Measurements from ENCODE around the gene ESR2. TPM values are rescaled to one million over a fixed set of nuclear protein-coding genes. Genes with fewer than 3 reads are reported as not detected.

Gene ESR2
- total and polyA plus RNA-seq, 4 donors = 0.52 to 0.80 (median 0.73) TPM

DNA sequence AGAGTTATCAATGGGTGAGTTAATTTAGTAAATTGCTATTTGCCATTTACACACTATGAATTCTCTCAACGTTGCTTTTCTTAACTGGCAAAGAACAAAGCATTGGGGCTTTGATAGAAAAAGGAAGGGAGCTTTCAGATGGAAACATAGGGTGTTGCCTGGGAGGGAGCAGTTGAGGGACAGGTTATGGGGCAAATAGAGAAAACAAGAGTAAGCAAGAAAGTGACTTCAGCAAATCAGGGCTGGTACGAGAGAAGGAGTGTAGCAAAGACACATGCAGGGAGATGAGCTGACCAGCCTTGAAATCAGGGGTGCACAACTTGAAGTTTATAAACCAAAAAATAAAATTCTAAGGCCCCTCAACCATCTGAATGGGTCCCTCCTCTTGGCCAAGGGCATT is 15.7 kb downstream of the ESR2 start:
- H3K9me3 ChIP-seq (ENCODE audit: control insufficient read depth, insufficient read depth, low read length) = no peaks in the 10 kb centered on the region

DNA sequence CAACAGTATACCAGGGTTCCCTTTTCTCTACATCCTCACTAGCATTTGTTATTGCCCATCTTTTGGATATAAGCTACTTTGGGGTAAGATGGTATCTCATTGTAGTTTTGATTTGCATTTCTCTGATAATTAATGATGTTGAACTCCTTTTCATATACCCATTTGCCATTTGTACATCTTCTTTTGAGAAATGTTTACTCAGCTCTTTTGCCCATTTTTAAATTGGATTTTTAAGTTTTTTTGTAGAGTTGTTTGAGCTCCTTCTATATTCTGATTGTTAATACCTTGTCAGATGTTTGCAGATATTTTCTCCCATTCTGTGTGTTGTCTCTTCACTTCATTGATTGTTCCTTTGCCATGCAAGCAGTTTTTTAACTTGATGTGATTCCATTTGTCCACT is 22.2 kb downstream of the ESR2 start:
- Histone ChIP-seq H3K9me3 (ENCODE audit: control insufficient read depth, insufficient read depth, low read length) (no peaks in the 10 kb centered on the region), H3K4me3 (ENCODE audit: low read depth, low read length) (no peak overlapping the region), H3K36me3 (ENCODE audit: control insufficient read depth, insufficient read depth, low read length) (no peaks in the 10 kb centered on the region), H3K4me1 (ENCODE audit: control insufficient read depth, insufficient read depth, low read length) (no peaks in the 10 kb centered on the region), H3K27me3 (ENCODE audit: control insufficient read depth, insufficient read depth, low read length) (no peaks in the 10 kb centered on the region), H3K27ac (ENCODE audit: low read depth, low read length) (no peak overlapping the region)
- no peak for DNase-seq (ENCODE audit: low read depth in 4 of 6, low spot score in 6 of 6)

More for the DNA sequence above, 15.7 kb downstream of the ESR2 start:
- Histone ChIP-seq H3K27ac (ENCODE audit: low read depth, low read length) (no peak overlapping the region), H3K4me1 (ENCODE audit: control insufficient read depth, insufficient read depth, low read length) (no peaks in the 10 kb centered on the region), H3K4me3 (ENCODE audit: low read depth, low read length) (no peak overlapping the region), H3K27me3 (ENCODE audit: control insufficient read depth, insufficient read depth, low read length) (no peaks in the 10 kb centered on the region), H3K36me3 (ENCODE audit: control insufficient read depth, insufficient read depth, low read length) (no peaks in the 10 kb centered on the region)
- DNase-seq (ENCODE audit: low read depth in 4 of 6, low spot score in 6 of 6) = no peak
- WGBS (ENCODE audit: insufficient coverage) = no CpG with 5 or more reads among the region's 2 CpGs

GRCh38 chr14:64266239-64266638 is 27.9 kb downstream of the ESR2 start:
- Histone ChIP-seq H3K9me3 (ENCODE audit: control insufficient read depth, insufficient read depth, low read length) (no peaks in the 10 kb centered on the region), H3K4me3 (ENCODE audit: low read depth, low read length) (no peak overlapping the region), H3K27me3 (ENCODE audit: control insufficient read depth, insufficient read depth, low read length) (no peaks in the 10 kb centered on the region), H3K36me3 (ENCODE audit: control insufficient read depth, insufficient read depth, low read length) (no peaks in the 10 kb centered on the region), H3K27ac (ENCODE audit: low read depth, low read length) (no peak overlapping the region), H3K4me1 (ENCODE audit: control insufficient read depth, insufficient read depth, low read length) (no peaks in the 10 kb centered on the region)
- WGBS (ENCODE audit: insufficient coverage) = 83% methylated on average over 1 of the region's 2 CpGs
- DNase-seq (ENCODE audit: low read depth in 4 of 6, low spot score in 6 of 6) = no peak

- no peak for DNase-seq (ENCODE audit: low read depth in 4 of 6, low spot score in 6 of 6)
- WGBS (ENCODE audit: insufficient coverage) = 100% methylated on average over 1 of the region's 1 CpG
- no peak overlapping the region for H3K4me3 ChIP-seq (ENCODE audit: low read depth, low read length)
- H3K27ac ChIP-seq (ENCODE audit: low read depth, low read length) = no peak overlapping the region
- no peaks in the 10 kb centered on the region for H3K9me3 ChIP-seq (ENCODE audit: control insufficient read depth, insufficient read depth, low read length)
- peaks cover 3% of the 10 kb centered on the region for H3K36me3 ChIP-seq (ENCODE audit: control insufficient read depth, insufficient read depth, low read length)
- no peaks in the 10 kb centered on the region for H3K4me1 ChIP-seq (ENCODE audit: control insufficient read depth, insufficient read depth, low read length)
- no peaks in the 10 kb centered on the region for H3K27me3 ChIP-seq (ENCODE audit: control insufficient read depth, insufficient read depth, low read length)
Observed at GRCh38 chr14:64265222-64265621, 28.9 kb downstream of the ESR2 start.

GRCh38 chr14:64260418-64260817 is 33.8 kb downstream of the ESR2 start:
- Histone ChIP-seq H3K27ac (ENCODE audit: low read depth, low read length) (no peak overlapping the region), H3K9me3 (ENCODE audit: control insufficient read depth, insufficient read depth, low read length) (no peaks in the 10 kb centered on the region), H3K36me3 (ENCODE audit: control insufficient read depth, insufficient read depth, low read length) (peaks cover 4% of the 10 kb centered on the region), H3K27me3 (ENCODE audit: control insufficient read depth, insufficient read depth, low read length) (no peaks in the 10 kb centered on the region), H3K4me1 (ENCODE audit: control insufficient read depth, insufficient read depth, low read length) (no peaks in the 10 kb centered on the region), H3K4me3 (ENCODE audit: low read depth, low read length) (no peak overlapping the region)
- DNase-seq (ENCODE audit: low read depth in 4 of 6, low spot score in 6 of 6) = no peak
- WGBS (ENCODE audit: insufficient coverage) = 93% methylated on average over 21 of the region's 21 CpGs

DNA sequence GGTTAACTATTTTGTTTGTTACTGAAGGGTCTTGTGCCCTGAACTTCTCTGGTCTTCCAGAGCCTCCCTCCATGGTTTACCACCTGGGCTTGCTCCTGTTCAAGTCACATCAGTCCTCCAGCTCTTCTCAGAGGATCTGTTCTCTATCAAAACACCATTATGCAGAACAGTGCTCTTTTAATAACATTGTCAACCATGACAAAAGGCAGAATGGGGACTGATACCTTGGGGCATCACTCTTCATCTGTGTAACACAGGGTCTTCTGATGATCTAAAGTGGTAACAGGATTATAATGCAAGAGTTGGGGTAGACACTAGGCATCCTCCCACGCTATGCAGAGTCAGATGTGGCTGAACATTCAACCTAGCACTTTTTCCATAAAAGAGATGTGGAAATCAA is 38.4 kb downstream of the ESR2 start:
- no peaks in the 10 kb centered on the region for H3K9me3 ChIP-seq (ENCODE audit: control insufficient read depth, insufficient read depth, low read length)
- no peak for DNase-seq (ENCODE audit: low read depth in 4 of 6, low spot score in 6 of 6)
- WGBS (ENCODE audit: insufficient coverage) = 100% methylated on average over 1 of the region's 1 CpG
- no peaks in the 10 kb centered on the region for H3K27me3 ChIP-seq (ENCODE audit: control insufficient read depth, insufficient read depth, low read length)
- H3K4me1 ChIP-seq (ENCODE audit: control insufficient read depth, insufficient read depth, low read length) = no peaks in the 10 kb centered on the region
- H3K4me3 ChIP-seq (ENCODE audit: low read depth, low read length) = no peak overlapping the region
- H3K36me3 ChIP-seq (ENCODE audit: control insufficient read depth, insufficient read depth, low read length) = peaks cover 4% of the 10 kb centered on the region
- H3K27ac ChIP-seq (ENCODE audit: low read depth, low read length) = no peak overlapping the region

DNA sequence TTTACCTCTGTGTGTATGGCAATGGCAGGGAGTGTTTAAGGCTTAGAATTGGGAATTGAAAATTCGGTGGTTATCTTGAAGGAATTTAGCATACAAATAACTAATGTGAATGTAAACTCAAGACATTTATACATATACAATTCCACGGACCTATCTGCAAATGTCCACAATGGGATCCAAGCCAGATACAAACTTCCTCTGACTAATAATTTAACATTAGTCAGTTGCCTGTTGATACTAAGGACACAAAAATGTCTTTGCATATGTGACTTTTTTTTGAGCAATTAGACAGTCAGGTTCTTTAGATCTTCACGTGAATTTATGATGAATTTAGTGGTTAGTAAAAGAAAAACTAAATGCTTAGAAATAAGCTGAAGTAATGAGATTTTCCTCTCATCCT is 40.5 kb downstream of the ESR2 start:
- no peak overlapping the region for H3K27ac ChIP-seq (ENCODE audit: low read depth, low read length)
- DNase-seq (ENCODE audit: low read depth in 4 of 6, low spot score in 6 of 6) = no peak
- no CpG with 5 or more reads among the region's 3 CpGs for WGBS (ENCODE audit: insufficient coverage)
- no peaks in the 10 kb centered on the region for H3K9me3 ChIP-seq (ENCODE audit: control insufficient read depth, insufficient read depth, low read length)
- H3K4me1 ChIP-seq (ENCODE audit: control insufficient read depth, insufficient read depth, low read length) = no peaks in the 10 kb centered on the region
- H3K4me3 ChIP-seq (ENCODE audit: low read depth, low read length) = no peak overlapping the region
- H3K36me3 ChIP-seq (ENCODE audit: control insufficient read depth, insufficient read depth, low read length) = no peaks in the 10 kb centered on the region
- H3K27me3 ChIP-seq (ENCODE audit: control insufficient read depth, insufficient read depth, low read length) = no peaks in the 10 kb centered on the region

- H3K27ac ChIP-seq (ENCODE audit: low read depth, low read length) = no peak overlapping the region
- DNase-seq (ENCODE audit: low read depth in 4 of 6, low spot score in 6 of 6) = peak in 1 of 6 donors; percentile 31
- no CpG with 5 or more reads among the region's 7 CpGs for WGBS (ENCODE audit: insufficient coverage)
- no peaks in the 10 kb centered on the region for H3K27me3 ChIP-seq (ENCODE audit: control insufficient read depth, insufficient read depth, low read length)
- no peak overlapping the region for H3K4me3 ChIP-seq (ENCODE audit: low read depth, low read length)
- no peaks in the 10 kb centered on the region for H3K9me3 ChIP-seq (ENCODE audit: control insufficient read depth, insufficient read depth, low read length)
- H3K36me3 ChIP-seq (ENCODE audit: control insufficient read depth, insufficient read depth, low read length) = no peaks in the 10 kb centered on the region
- no peaks in the 10 kb centered on the region for H3K4me1 ChIP-seq (ENCODE audit: control insufficient read depth, insufficient read depth, low read length)
Observed at GRCh38 chr14:64249363-64249762, 44.8 kb downstream of the ESR2 start.

- H3K4me3 ChIP-seq (ENCODE audit: low read depth, low read length) = no peak overlapping the region
- H3K27ac ChIP-seq (ENCODE audit: low read depth, low read length) = no peak overlapping the region
- no peak for DNase-seq (ENCODE audit: low read depth in 4 of 6, low spot score in 6 of 6)
- H3K9me3 ChIP-seq (ENCODE audit: control insufficient read depth, insufficient read depth, low read length) = no peaks in the 10 kb centered on the region
- 98% methylated on average over 3 of the region's 4 CpGs for WGBS (ENCODE audit: insufficient coverage)
- no peaks in the 10 kb centered on the region for H3K4me1 ChIP-seq (ENCODE audit: control insufficient read depth, insufficient read depth, low read length)
- no peaks in the 10 kb centered on the region for H3K27me3 ChIP-seq (ENCODE audit: control insufficient read depth, insufficient read depth, low read length)
- H3K36me3 ChIP-seq (ENCODE audit: control insufficient read depth, insufficient read depth, low read length) = no peaks in the 10 kb centered on the region
Observed at GRCh38 chr14:64248689-64249088, 45.5 kb downstream of the ESR2 start.

DNA sequence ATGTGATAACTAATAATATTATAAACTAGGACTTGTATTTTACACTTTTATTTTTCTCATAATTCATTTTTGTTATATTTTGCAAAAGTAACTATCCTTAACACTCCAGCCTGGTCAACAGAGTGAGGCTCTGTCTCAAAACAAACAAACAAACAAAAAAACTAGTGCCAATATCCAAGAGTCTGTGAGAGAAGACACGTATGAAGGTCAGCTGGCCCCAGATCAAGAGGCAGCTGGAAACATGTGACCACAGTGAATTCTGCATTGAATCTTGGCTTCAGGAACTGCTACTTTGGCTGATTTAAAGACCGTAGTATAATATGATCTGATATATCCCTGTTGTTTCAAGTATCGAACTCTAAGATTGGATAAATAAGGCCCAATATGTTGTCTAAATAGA is 47.0 kb downstream of the ESR2 start:
- H3K27ac ChIP-seq (ENCODE audit: low read depth, low read length) = no peak overlapping the region
- no peak overlapping the region for H3K4me3 ChIP-seq (ENCODE audit: low read depth, low read length)
- no peak for DNase-seq (ENCODE audit: low read depth in 4 of 6, low spot score in 6 of 6)
- no peaks in the 10 kb centered on the region for H3K36me3 ChIP-seq (ENCODE audit: control insufficient read depth, insufficient read depth, low read length)
- no peaks in the 10 kb centered on the region for H3K4me1 ChIP-seq (ENCODE audit: control insufficient read depth, insufficient read depth, low read length)
- no peaks in the 10 kb centered on the region for H3K27me3 ChIP-seq (ENCODE audit: control insufficient read depth, insufficient read depth, low read length)
- H3K9me3 ChIP-seq (ENCODE audit: control insufficient read depth, insufficient read depth, low read length) = no peaks in the 10 kb centered on the region
- 90% methylated on average over 2 of the region's 3 CpGs for WGBS (ENCODE audit: insufficient coverage)
